NB4 (cell line): ENCODE results near the gene FSTL4.
"Not testable (repeated sequence)": the region's sequence is repeated elsewhere in the genome, so short reads cannot be mapped to it uniquely, and the experiment has no call there.

Experiments
- DNase-seq: peaks from one replicate; pipeline ENCODE4 v3.0.0; 2010; ENCODE audit warnings: low read depth
- H3K4me3 ChIP-seq: one replicate; pipeline ENCODE4 v1.5.1; 2011; ENCODE audit warnings: mild to moderate bottlenecking, low read depth, low read length, moderate library complexity
- CTCF ChIP-seq: IDR thresholded peaks from one replicate; pipeline ENCODE4 v1.5.1; 2012; ENCODE audit warnings: low read depth, low read length
- MAX ChIP-seq: IDR thresholded peaks from 2 replicates; pipeline ENCODE4 v1.6.1; 2011; ENCODE audit warnings: low read depth, low read length
- MYC ChIP-seq: IDR thresholded peaks from 2 replicates; pipeline ENCODE4 v1.6.1; 2011; ENCODE audit warnings: low read depth, low read length
- POLR2A ChIP-seq: IDR thresholded peaks from 2 replicates; pipeline ENCODE4 v1.6.1; 2011; ENCODE audit warnings: mild to moderate bottlenecking; ENCODE audit not compliant: insufficient read length; ENCODE audit errors: extremely low read depth

Gene FSTL4

GRCh38 chr5:133398646-133399101 lies 213.7 kb downstream of the FSTL4 start:
- no peak overlapping the region for H3K4me3 ChIP-seq
- TF ChIP-seq MYC: no peak
- no peak for TF ChIP-seq CTCF
- no peak for TF ChIP-seq MAX
- TF ChIP-seq POLR2A: no peak
- DNase-seq: no peak

- DNase-seq: no peak
- TF ChIP-seq POLR2A (no peak), MAX (no peak), CTCF (no peak), MYC (no peak)
- H3K4me3 ChIP-seq: no peak overlapping the region
Observed at GRCh38 chr5:133397990-133398645, 214.2 kb downstream of the FSTL4 start.

- no peak for TF ChIP-seq MYC
- TF ChIP-seq MAX: no peak
- TF ChIP-seq POLR2A: no peak
- no peak for TF ChIP-seq CTCF
- H3K4me3 ChIP-seq: no peak overlapping the region
- no peak for DNase-seq
Observed at GRCh38 chr5:133397348-133397747, 215.0 kb downstream of the FSTL4 start.

- TF ChIP-seq MYC (no peak), POLR2A (no peak), CTCF (no peak), MAX (no peak)
- no peak for DNase-seq
- no peak overlapping the region for H3K4me3 ChIP-seq
Observed at GRCh38 chr5:133396814-133397213, 215.5 kb downstream of the FSTL4 start.

GRCh38 chr5:133396187-133396741 lies 216.1 kb downstream of the FSTL4 start:
- DNase-seq: no peak
- TF ChIP-seq CTCF: no peak
- no peak overlapping the region for H3K4me3 ChIP-seq

GRCh38 chr5:133395207-133395606 lies 217.1 kb downstream of the FSTL4 start:
- not testable (repeated sequence) for H3K4me3 ChIP-seq, DNase-seq

GRCh38 chr5:133394477-133394817 lies 217.9 kb downstream of the FSTL4 start:
- not testable (repeated sequence) for DNase-seq, H3K4me3 ChIP-seq
